ENCODE measurements around the gene CLTA.

The CLTA gene

GRCh38 chr9:36247356-36247755, 56.6 kb downstream of the CLTA start:
- DNase-seq: no peak

GRCh38 chr9:36248061-36248460, 57.3 kb downstream of the CLTA start:
- DNase-seq: peak; percentile 62

GRCh38 chr9:36249189-36249588, 58.5 kb downstream of the CLTA start:
- peak; percentile 62 for DNase-seq

GRCh38 chr9:36250079-36250478, 59.4 kb downstream of the CLTA start:
- no peak for DNase-seq

- no peak for DNase-seq
Observed at GRCh38 chr9:36251428-36251827, 60.7 kb downstream of the CLTA start.

GRCh38 chr9:36258208-36258995, 67.7 kb downstream of the CLTA start, which contains the start of gene GNE:
Gene GNE, minus strand, starts transcription at chr9:36258448. Its CDS starts 9,093 bp downstream, at chr9:36249355.
- DNase-seq: peak; percentile 94

GRCh38 chr9:36258996-36259533, 68.3 kb downstream of the CLTA start:
- no peak for DNase-seq

All from MV-4-11 (cell line).